ENCODE measurements around the gene CFL1.

- TF ChIP-seq, protein P1, sequence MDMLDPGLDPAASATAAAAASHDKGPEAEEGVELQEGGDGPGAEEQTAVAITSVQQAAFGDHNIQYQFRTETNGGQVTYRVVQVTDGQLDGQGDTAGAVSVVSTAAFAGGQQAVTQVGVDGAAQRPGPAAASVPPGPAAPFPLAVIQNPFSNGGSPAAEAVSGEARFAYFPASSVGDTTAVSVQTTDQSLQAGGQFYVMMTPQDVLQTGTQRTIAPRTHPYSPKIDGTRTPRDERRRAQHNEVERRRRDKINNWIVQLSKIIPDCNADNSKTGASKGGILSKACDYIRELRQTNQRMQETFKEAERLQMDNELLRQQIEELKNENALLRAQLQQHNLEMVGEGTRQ (IDR thresholded peaks at IDR 0.05; ENCODE audit: borderline replicate concordance, low read depth, low read length) = no peak
- TF ChIP-seq RAD21 (IDR thresholded peaks at IDR 0.05; ENCODE audit: low read length) = no peak
- no peak for TF ChIP-seq MAX (IDR thresholded peaks at IDR 0.05; ENCODE audit: low read depth)
- no peak for TF ChIP-seq POLR2AphosphoS5 (IDR thresholded peaks at IDR 0.05; ENCODE audit: low read depth, low read length)
- no peak for TF ChIP-seq JUND (IDR thresholded peaks at IDR 0.05)
- TF ChIP-seq CTCF (IDR thresholded peaks at IDR 0.05) = no peak
- TF ChIP-seq EZH2phosphoT487 (IDR thresholded peaks at IDR 0.05; ENCODE audit: borderline replicate concordance, low read depth) = no peak
- no peak for TF ChIP-seq EP300 (IDR thresholded peaks at IDR 0.05; ENCODE audit: borderline replicate concordance in 1 of 2, low read depth in 1 of 2, low read length in 1 of 2)
- TF ChIP-seq RXRA (IDR thresholded peaks at IDR 0.05; ENCODE audit: borderline replicate concordance, low read depth) = no peak
These were observed 41.3 kb downstream of the CFL1 start for GRCh38 chr11:65816696-65817095.

All from SK-N-SH (cell line).